Loucy (cell line): Measurements from ENCODE around the gene AHNAK.

Source experiments
- H2AFZ ChIP-seq: fragments of 200-600 bp; sonication (generic); 2 replicates; pipeline ENCODE4 v1.6.0; 2016; ENCODE audit warnings: antibody characterized with exemption, mild to moderate bottlenecking, low read length, moderate library complexity
- H3F3A ChIP-seq: fragments of 200-600 bp; 2 replicates; pipeline ENCODE4 v1.6.0; 2016; ENCODE audit warnings: antibody characterized with exemption, low read depth, mild to moderate bottlenecking
- H3K27me3 ChIP-seq: fragments of 200-600 bp; sonication (generic); 2 replicates; pipeline ENCODE4 v1.6.1; 2014; ENCODE audit warnings: low read length, mild to moderate bottlenecking; ENCODE audit not compliant: insufficient read depth, poor library complexity, severe bottlenecking
- H3K36me3 ChIP-seq: fragments of 200-600 bp; sonication (generic); 2 replicates; pipeline ENCODE4 v1.6.1; 2016; ENCODE audit warnings: low read length; ENCODE audit not compliant: insufficient read depth
- H3K4me1 ChIP-seq: fragments of 200-600 bp; sonication (generic); 2 replicates; pipeline ENCODE4 v1.5.1; 2014; ENCODE audit warnings: low read length, mild to moderate bottlenecking; ENCODE audit not compliant: insufficient read depth, poor library complexity, severe bottlenecking
- H3K4me2 ChIP-seq: fragments of 200-600 bp; sonication (generic); 2 replicates; pipeline ENCODE4 v1.6.0; 2014; ENCODE audit warnings: antibody characterized with exemption, low read length, low read depth, mild to moderate bottlenecking; ENCODE audit not compliant: poor library complexity, severe bottlenecking
- H3K4me3 ChIP-seq: fragments of 200-600 bp; sonication (generic); 2 replicates; pipeline ENCODE4 v1.5.1; 2014; ENCODE audit warnings: low read length, mild to moderate bottlenecking, mixed read lengths; ENCODE audit not compliant: poor library complexity, severe bottlenecking
- H3K79me2 ChIP-seq: fragments of 200-600 bp; sonication (generic); 2 replicates; pipeline ENCODE4 v1.6.1; 2014; ENCODE audit warnings: low read length; ENCODE audit not compliant: insufficient read depth
- H3K9ac ChIP-seq: fragments of 200-600 bp; sonication (generic); 2 replicates; pipeline ENCODE4 v1.6.0; 2014; ENCODE audit warnings: mild to moderate bottlenecking, low read depth, low read length, moderate library complexity; ENCODE audit not compliant: poor library complexity, severe bottlenecking
- H3K9me2 ChIP-seq: fragments of 200-600 bp; sonication (generic); replicated peaks from 2 replicates; pipeline ENCODE4 v1.6.1; 2016; ENCODE audit warnings: low read depth, low read length, mixed read lengths
- H3K9me3 ChIP-seq: fragments of 200-600 bp; sonication (generic); 2 replicates; pipeline ENCODE4 v1.6.1; 2014; ENCODE audit warnings: mild to moderate bottlenecking, antibody characterized with exemption, low read length, low read depth; ENCODE audit not compliant: insufficient read depth
- H4K20me1 ChIP-seq: fragments of 200-600 bp; sonication (generic); 2 replicates; pipeline ENCODE4 v1.6.0; 2014; ENCODE audit warnings: antibody characterized with exemption, low read length, mild to moderate bottlenecking; ENCODE audit not compliant: insufficient read depth, poor library complexity, severe bottlenecking
- CTCF ChIP-seq: fragments of 200-600 bp; sonication (generic); conservative IDR thresholded peaks from 2 replicates; pipeline ENCODE4 v1.5.1; 2014; ENCODE audit warnings: mild to moderate bottlenecking, antibody characterized with exemption, low read length
- EZH2phosphoT487 ChIP-seq: fragments of 200-600 bp; IDR thresholded peaks from 2 replicates; pipeline ENCODE4 v1.6.1; 2018; ENCODE audit warnings: antibody characterized with exemption, mild to moderate bottlenecking, moderate library complexity, borderline replicate concordance

AHNAK gene

GRCh38 chr11:62402960-62403730 is 143.5 kb downstream of the AHNAK start:
- no peaks in the 10 kb centered on the region for H3K4me1 ChIP-seq
- H3K9ac ChIP-seq = no peak overlapping the region

GRCh38 chr11:62402226-62402959 is 144.2 kb downstream of the AHNAK start:
- Histone ChIP-seq H3K4me3 (no peak overlapping the region), H3K27me3 (no peaks in the 10 kb centered on the region), H3K4me1 (no peaks in the 10 kb centered on the region), H3K9me3 (no peaks in the 10 kb centered on the region), H2AFZ (no peak overlapping the region; the same call in 1 of the 2 replicates), H3K36me3 (no peaks in the 10 kb centered on the region), H3F3A (no peaks in the 10 kb centered on the region), H3K9ac (no peak overlapping the region), H3K4me2 (no peak overlapping the region), H4K20me1 (no peaks in the 10 kb centered on the region), H3K79me2 (no peaks in the 10 kb centered on the region), H3K9me2 (no peaks in the 10 kb centered on the region)
- TF ChIP-seq CTCF (no peak), EZH2phosphoT487 (no peak)

More at GRCh38 chr11:62402960-62403730, 143.5 kb downstream of the AHNAK start:
- Histone ChIP-seq H3K27me3 (no peaks in the 10 kb centered on the region), H3F3A (no peaks in the 10 kb centered on the region), H3K4me2 (no peak overlapping the region), H3K9me2 (no peaks in the 10 kb centered on the region), H2AFZ (no peak overlapping the region), H3K79me2 (no peaks in the 10 kb centered on the region), H3K36me3 (no peaks in the 10 kb centered on the region), H3K9me3 (no peaks in the 10 kb centered on the region), H4K20me1 (no peaks in the 10 kb centered on the region), H3K4me3 (no peak overlapping the region)
- no peak for TF ChIP-seq EZH2phosphoT487
- TF ChIP-seq CTCF = no peak

- Histone ChIP-seq H2AFZ (no peak overlapping the region; the same call in 1 of the 2 replicates), H3K4me3 (no peak overlapping the region), H3K4me2 (no peak overlapping the region)
Measured at GRCh38 chr11:62401811-62402210, 144.8 kb downstream of the AHNAK start.

More at GRCh38 chr11:62401811-62402210, 144.8 kb downstream of the AHNAK start:
- H3K9me3 ChIP-seq = no peaks in the 10 kb centered on the region
- no peak overlapping the region for H3K9ac ChIP-seq
- H4K20me1 ChIP-seq = no peaks in the 10 kb centered on the region
- no peaks in the 10 kb centered on the region for H3K9me2 ChIP-seq
- no peaks in the 10 kb centered on the region for H3F3A ChIP-seq
- no peaks in the 10 kb centered on the region for H3K4me1 ChIP-seq
- no peaks in the 10 kb centered on the region for H3K27me3 ChIP-seq
- TF ChIP-seq CTCF (no peak), EZH2phosphoT487 (no peak)
- no peaks in the 10 kb centered on the region for H3K36me3 ChIP-seq
- no peaks in the 10 kb centered on the region for H3K79me2 ChIP-seq
